Astrocyte of the cerebellum (primary cell): ENCODE data around the gene KIF24.
"Not testable (repeated sequence)": the region's sequence is repeated elsewhere in the genome, so short reads cannot be mapped to it uniquely, and the experiment has no call there.

Experiments
- DNase-seq: peaks from one replicate; pipeline ENCODE4 v3.0.0-alpha.2; 2011; ENCODE audit warnings: low read depth
- H3K4me3 ChIP-seq: 2 replicates; pipeline ENCODE4 v1.5.1; 2011; ENCODE audit warnings: mild to moderate bottlenecking, low read depth, low read length, moderate library complexity
- in situ Hi-C: cut with HindIII; loops from 2 replicates; pipeline ENCODE4 v1.10.0; 2017; ENCODE audit warnings: low sequenced_read_pairs
- TF ChIP-seq, protein P1 (sequence below): IDR thresholded peaks from 2 replicates; pipeline ENCODE4 v1.5.1; 2012; ENCODE audit warnings: low read length, low read depth, moderate library complexity, mild to moderate bottlenecking; ENCODE audit errors: missing control alignments

KIF24 gene

DNA sequence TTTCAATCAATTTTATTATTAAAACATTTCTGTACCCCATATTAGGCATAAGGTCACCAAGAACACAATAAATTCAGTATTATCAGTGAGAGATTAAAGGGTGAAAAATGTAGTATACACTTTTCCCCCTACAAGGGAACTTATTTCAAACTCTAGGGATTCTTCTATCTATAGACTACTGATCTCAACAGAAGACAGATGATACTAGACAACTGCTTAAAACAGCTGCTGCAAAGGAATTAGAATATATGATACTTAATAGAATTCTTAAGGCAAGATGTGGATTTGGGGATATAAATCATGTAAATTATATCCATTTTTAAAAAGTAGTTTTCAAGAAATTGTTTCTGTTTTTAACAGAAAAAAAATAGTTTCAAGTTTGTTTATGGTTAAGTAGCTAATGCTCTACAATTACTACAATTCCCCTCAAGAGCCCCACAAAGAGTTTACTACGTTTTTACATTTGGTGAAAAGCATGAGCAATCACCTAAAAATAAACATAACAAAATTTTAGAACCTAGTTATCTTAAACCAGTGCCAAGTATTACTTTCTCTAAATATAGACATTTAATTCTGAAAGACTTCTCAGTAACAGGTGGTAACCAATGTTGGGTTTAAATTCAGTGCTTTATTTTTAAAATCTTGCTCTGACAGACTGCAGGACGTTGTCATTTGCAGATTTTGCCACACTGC, 6.0 kb downstream of the KIF24 start:
- in situ Hi-C loops = no loop called here
- no peak overlapping the region for H3K4me3 ChIP-seq
- TF ChIP-seq, protein P1, sequence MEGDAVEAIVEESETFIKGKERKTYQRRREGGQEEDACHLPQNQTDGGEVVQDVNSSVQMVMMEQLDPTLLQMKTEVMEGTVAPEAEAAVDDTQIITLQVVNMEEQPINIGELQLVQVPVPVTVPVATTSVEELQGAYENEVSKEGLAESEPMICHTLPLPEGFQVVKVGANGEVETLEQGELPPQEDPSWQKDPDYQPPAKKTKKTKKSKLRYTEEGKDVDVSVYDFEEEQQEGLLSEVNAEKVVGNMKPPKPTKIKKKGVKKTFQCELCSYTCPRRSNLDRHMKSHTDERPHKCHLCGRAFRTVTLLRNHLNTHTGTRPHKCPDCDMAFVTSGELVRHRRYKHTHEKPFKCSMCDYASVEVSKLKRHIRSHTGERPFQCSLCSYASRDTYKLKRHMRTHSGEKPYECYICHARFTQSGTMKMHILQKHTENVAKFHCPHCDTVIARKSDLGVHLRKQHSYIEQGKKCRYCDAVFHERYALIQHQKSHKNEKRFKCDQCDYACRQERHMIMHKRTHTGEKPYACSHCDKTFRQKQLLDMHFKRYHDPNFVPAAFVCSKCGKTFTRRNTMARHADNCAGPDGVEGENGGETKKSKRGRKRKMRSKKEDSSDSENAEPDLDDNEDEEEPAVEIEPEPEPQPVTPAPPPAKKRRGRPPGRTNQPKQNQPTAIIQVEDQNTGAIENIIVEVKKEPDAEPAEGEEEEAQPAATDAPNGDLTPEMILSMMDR = no peak
- DNase-seq = no peak

DNA sequence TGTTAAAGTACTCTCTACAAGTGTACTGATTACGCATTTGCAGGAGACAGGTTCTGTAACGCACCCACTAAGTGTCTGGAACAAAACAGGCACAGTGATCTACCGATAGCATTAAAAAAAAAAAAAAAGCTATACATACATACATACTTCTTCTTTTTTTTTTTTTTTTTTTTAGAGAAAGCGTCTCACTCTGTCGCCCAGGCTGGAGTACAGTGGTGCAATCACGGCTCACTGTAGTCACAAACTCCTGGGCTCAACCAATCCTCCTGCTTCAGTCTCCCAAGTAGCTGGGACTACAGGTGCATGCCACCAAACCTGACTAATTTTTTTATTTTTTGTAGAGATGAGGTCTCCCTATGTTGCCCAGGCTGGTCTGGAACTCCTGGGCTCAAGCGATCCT, 7.6 kb downstream of the KIF24 start:
- H3K4me3 ChIP-seq = no peak overlapping the region
- DNase-seq = no peak
- in situ Hi-C loops = no loop called here
- TF ChIP-seq, protein P1 = no peak

DNA sequence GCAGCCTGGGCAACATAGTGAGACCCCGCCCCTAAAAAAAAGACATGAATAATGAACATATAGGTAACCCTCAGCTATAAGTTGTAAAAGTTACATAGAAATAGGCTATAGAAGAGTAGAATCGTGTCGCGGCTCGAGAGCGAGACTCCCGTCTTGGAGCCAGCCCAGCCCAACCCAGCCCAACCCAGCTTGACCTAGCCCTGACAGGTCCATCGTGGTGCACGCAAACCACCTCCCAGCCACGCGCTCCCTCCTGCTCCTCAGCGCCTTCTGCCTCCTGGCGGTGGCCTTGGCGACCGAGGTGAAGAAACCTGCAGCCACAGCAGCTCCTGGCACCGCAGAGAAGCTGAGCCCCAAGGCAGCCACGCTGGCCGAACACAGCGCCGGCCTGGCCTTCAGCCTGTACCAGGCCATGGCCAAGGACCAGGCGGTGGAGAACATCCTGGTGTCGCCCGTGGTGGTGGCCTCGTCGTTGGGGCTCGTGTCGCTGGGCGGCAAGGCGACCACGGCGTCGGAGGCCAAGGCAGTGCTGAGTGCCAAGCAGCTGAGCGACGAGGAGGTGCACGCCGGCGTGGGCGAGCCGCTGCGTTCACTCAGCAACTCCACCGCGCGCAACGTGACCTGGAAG, 10.8 kb downstream of the KIF24 start:
- H3K4me3 ChIP-seq = no peak overlapping the region
- TF ChIP-seq, protein P1 = no peak
- DNase-seq = no peak
- in situ Hi-C loops = no loop called here

DNA sequence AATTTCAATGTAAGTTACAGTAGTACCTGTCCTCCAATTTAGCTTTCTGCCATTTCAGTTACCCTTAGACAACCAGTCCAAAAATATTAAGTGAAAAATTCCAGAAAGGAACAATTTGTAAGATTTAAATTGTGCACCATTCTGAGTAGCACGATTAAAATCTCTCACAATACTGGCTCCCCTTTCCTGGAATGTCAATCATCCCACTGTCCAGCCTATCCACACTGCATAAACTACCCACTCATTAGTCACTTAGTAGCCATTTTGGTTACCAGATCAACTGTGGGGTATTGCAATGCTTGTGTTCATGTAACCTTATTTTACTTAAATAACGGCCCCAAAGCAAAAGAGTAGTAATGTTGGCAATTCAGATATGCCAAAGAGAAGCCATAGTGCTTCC, 11.6 kb downstream of the KIF24 start:
- H3K4me3 ChIP-seq = no peak overlapping the region
- no peak for DNase-seq
- in situ Hi-C loops = no loop called here
- TF ChIP-seq, protein P1 = no peak

DNA sequence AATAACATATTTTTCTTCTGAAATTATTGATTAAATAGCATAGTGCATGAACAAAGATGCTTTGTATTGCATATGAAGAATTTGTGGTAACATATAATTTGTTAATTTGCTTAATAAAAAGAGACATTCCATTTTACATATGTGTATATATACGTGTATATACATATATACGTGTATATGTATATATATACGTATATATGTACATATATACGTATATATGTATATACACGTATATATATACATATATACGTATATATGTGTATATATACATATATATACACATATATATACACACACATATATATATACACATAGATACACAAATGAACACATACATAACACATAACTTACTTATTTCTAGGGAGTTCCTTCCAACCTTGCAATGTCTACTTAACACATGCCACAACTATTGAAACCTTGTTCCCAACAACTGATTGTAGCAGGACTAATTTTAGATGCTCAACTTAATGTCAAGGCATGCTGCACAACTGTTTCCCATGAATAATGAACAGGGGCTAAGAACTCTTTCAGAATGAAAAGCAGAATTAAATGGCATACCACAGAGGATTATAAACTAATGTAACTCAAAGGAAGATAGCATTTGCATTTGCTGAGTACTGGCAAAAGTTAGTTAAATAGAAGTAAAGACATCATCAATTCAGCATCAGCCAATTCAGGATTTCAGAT, 17.4 kb downstream of the KIF24 start:
- in situ Hi-C loops = no loop called here
- no peak for DNase-seq
- TF ChIP-seq, protein P1 = no peak
- no peak overlapping the region for H3K4me3 ChIP-seq

DNA sequence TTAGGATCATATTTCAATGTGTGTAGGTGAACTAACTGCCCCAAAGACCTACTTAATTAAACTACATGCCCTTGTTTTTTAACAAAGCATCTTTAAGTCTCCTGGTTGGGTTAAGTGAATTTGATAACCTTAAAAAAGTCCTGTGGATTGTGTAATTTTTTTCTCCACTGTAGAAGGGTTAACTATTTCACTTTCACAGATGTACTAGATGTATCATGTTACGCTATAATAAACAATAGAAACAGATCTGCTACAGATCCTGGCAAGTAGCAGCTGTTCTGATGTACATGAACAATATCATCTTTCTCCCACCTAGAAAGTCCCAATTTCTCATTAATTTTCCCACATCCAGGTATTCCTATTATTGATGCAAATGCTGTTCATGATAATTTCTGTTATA, 18.9 kb downstream of the KIF24 start:
- no peak for DNase-seq
- in situ Hi-C loops = no loop called here
- TF ChIP-seq, protein P1 = no peak
- H3K4me3 ChIP-seq = no peak overlapping the region

DNA sequence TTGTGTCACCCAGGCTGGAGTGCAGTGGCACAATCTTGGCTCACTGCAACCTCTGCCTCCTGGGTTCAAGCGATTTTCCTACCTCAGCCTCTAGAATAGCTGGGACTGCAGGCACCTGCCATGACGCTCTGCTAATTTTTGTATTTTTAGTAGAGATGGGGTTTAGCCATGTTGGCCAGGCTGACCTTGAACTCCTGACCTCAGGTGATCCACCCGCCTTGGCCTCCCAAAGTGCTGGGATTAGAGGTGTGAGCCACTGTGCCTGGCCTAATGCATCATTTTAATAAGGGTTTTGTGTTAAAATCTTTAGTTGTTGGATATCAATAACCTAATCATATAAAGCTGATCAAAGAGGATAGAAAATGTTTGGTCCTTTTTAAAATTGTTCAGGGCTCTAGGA, 20.8 kb downstream of the KIF24 start:
- DNase-seq, in situ Hi-C loops, H3K4me3 ChIP-seq: not testable (repeated sequence)

DNA sequence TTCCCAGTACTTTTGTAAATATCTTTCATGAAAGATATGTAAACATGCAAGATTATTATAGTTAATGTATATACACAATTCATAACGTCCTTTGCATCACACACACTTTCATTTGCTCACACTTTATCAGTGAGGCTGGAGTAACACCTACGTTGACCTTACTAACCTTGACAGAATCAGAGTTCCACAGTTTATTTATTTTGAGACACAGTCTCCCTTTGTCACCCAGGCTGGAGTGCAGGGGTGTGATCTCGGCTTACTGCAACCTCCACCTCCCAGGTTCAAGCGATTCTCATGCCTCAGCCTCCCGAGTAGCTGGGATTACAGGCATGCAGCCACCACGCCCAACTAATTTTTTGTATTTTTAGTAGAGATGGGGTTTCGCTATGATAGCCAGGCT, 28.0 kb downstream of the KIF24 start:
- in situ Hi-C loops, H3K4me3 ChIP-seq, DNase-seq: not testable (repeated sequence)
